ENCODE data around the gene PCDHAC1. TPM values are rescaled to one million over a fixed set of nuclear protein-coding genes. Genes with fewer than 3 reads are reported as not detected.

The PCDHAC1 gene
- total RNA-seq, 4 donors from 2014 or later = 1.7 to 5.4 (median 4.4) TPM

DNA sequence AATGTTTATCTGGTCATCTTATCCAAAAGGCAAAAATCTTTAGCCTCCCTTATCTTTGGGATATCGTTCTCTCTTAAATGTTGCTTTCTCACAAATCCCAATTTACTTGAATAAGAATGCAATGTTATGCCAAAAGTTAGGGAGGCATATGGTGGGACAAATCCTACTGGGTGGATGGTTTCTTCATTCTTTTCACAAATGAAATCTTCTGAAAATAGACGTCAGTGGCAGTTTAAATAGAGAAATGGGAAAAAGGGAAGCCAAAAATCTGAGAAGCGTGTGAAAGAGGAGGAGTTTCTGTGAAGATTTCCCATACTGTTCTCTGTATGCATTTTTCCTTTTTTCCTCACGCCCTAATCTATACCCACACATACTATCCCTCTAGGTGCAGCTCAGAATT is 2.5 kb upstream of the PCDHAC1 start:
- intact Hi-C loops (cut with DNase I) = no loop called here
- no peaks in the 10 kb centered on the region for H3K9me3 ChIP-seq
- no peak overlapping the region for H3K4me3 ChIP-seq
- H3K27ac ChIP-seq (replicated peaks in 1 of 4) = no peak overlapping the region
- peaks cover 9 to 30% (median 23%) of the 10 kb centered on the region in 4 donors for H3K4me1 ChIP-seq
- TF ChIP-seq POLR2A (IDR thresholded peaks at IDR 0.05; ENCODE audit: low read depth) (no peak), POLR2AphosphoS5 (IDR thresholded peaks at IDR 0.05) (no peak), EP300 (IDR thresholded peaks at IDR 0.05) (no peak)
- TF ChIP-seq, protein P1, sequence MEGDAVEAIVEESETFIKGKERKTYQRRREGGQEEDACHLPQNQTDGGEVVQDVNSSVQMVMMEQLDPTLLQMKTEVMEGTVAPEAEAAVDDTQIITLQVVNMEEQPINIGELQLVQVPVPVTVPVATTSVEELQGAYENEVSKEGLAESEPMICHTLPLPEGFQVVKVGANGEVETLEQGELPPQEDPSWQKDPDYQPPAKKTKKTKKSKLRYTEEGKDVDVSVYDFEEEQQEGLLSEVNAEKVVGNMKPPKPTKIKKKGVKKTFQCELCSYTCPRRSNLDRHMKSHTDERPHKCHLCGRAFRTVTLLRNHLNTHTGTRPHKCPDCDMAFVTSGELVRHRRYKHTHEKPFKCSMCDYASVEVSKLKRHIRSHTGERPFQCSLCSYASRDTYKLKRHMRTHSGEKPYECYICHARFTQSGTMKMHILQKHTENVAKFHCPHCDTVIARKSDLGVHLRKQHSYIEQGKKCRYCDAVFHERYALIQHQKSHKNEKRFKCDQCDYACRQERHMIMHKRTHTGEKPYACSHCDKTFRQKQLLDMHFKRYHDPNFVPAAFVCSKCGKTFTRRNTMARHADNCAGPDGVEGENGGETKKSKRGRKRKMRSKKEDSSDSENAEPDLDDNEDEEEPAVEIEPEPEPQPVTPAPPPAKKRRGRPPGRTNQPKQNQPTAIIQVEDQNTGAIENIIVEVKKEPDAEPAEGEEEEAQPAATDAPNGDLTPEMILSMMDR (IDR thresholded peaks at IDR 0.05) = no peak
- H3K36me3 ChIP-seq = no peaks in the 10 kb centered on the region
- 65% methylated on average over 4 of the region's 4 CpGs for WGBS
- peaks cover 0 to 23% (median 3%) of the 10 kb centered on the region in 4 donors for H3K27me3 ChIP-seq
- DNase-seq (ENCODE audit: extremely low spot score) = no peak

DNA sequence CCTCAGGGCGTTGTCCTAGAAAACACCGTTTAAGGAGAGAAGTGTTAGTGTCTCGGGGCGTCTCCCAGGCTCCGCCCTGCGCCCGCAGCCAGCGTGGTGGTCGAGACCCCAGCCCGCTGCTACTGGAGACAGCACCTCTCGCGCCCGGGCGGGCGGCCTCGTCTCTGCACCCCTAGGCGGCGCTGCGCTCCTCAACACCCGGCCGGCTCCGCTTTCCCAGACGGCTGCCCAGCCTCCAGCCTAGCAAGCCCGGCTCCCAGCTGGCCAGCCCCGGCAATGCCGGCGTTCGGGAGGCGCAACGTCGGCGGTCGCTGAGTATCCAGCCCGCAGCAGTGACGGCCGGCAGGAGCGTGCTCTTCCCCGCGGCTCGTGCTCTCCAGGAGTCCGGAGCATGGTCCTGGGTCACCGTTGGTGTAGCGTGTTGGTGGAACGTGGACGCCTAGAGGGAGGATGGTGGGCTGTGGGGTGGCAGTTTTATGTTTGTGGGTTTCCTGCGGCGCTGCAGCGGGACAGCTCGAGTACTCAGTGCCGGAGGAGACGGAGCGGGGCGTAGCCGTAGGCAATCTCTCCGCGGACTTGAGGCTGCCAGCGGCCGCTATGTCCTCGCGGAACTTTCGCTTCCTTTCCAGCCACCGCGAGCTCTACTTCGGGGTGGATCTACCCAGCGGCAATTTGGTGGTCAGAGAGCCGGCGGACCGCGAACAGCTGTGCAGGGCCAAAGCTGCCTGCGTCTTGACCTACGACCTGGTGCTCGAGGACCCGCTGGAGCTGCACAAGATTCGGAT is 536 bp downstream of the PCDHAC1 start:
- H3K27ac ChIP-seq (replicated peaks in 1 of 4) = peak overlapping the region; percentile 72 to 77 (median 74)

DNA sequence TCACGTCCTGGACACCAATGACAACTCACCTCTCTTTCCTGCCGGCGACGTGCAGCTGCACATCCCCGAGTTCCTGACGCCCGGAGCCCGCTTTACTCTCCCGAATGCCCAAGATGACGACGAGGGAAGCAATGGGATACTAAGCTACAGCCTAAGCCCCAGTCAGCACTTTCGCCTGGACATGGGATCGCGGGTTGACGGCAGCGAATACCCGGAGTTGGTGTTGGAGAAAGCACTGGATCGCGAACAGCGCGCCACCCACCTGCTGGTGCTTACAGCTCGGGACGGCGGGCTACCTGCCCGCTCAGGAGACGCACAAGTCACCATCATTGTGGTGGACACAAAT is 1.1 kb downstream of the PCDHAC1 start:
- 14% methylated on average over 15 of the region's 26 CpGs for WGBS
- intact Hi-C loops (cut with DNase I) = loop anchor here (5.0 kb wide), 2 partner anchors 35 to 45 kb away; partner anchors contain the start of gene PCDHA13
- Histone ChIP-seq H3K4me3 (peak overlapping the region; percentile 62 to 64 (median 63)), H3K27ac (replicated peaks in 1 of 4) (peak overlapping the region; percentile 72 to 77 (median 74)), H3K9me3 (no peaks in the 10 kb centered on the region), H3K36me3 (no peaks in the 10 kb centered on the region), H3K27me3 (peaks cover 0 to 29% (median 3%) of the 10 kb centered on the region in 4 donors), H3K4me1 (peaks cover 9 to 30% (median 23%) of the 10 kb centered on the region in 4 donors)
- TF ChIP-seq, protein P1 (IDR thresholded peaks at IDR 0.05) = no peak
- TF ChIP-seq EP300 (IDR thresholded peaks at IDR 0.05) (no peak), POLR2AphosphoS5 (IDR thresholded peaks at IDR 0.05) (no peak), POLR2A (IDR thresholded peaks at IDR 0.05; ENCODE audit: low read depth) (no peak)
- no peak for DNase-seq (ENCODE audit: extremely low spot score)

More for the DNA sequence above, 536 bp downstream of the PCDHAC1 start:
- Histone ChIP-seq H3K27me3 (peaks cover 0 to 29% (median 3%) of the 10 kb centered on the region in 4 donors), H3K4me3 (peak overlapping the region; percentile 62 to 64 (median 63)), H3K4me1 (peaks cover 9 to 30% (median 23%) of the 10 kb centered on the region in 4 donors), H3K36me3 (no peaks in the 10 kb centered on the region), H3K9me3 (no peaks in the 10 kb centered on the region)
- 1% methylated on average over 28 of the region's 74 CpGs for WGBS
- intact Hi-C loops (cut with DNase I) = loop anchor here (1.0 to 5.0 kb wide), 3 partner anchors 36 to 114 kb away; partner anchors contain the start of gene PCDHA13
- TF ChIP-seq, protein P1 (IDR thresholded peaks at IDR 0.05) = peak; percentile 73 to 96 (median 85)
- TF ChIP-seq POLR2A (IDR thresholded peaks at IDR 0.05; ENCODE audit: low read depth) (no peak), POLR2AphosphoS5 (IDR thresholded peaks at IDR 0.05) (peak; percentile 29 to 35)
- DNase-seq (ENCODE audit: extremely low spot score) = no peak

DNA sequence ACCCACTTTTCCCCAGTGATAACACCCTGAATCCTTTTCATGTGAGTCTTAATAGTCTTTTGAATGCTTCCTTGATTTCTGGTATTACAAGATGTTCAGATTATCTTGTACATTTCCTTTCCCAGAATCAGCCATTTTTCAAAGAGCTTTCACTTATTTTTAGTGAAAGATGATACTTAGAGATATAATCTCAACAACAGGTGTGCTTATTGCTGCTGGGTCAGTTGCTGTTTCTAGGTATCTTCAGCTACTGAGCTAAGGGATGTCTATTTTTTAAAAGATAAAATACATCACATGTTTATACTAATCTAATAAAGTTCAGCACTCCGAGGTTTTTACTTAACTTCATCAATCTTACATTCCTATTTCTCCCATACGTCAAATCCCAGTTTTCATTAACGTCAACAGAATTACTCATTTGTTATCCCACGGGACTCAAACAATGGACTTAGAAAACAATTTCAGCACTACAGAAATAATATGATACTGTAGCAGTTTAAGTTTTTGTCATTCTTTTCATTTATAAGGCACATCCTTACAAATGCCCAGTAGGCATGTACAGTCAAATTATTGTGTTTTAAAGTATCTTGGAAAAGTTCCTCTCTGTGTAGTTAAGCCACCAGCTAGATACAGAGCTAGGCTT is 9.0 kb downstream of the PCDHAC1 start:
- Histone ChIP-seq H3K27ac (replicated peaks in 1 of 4) (no peak overlapping the region), H3K9me3 (no peaks in the 10 kb centered on the region), H3K4me3 (no peak overlapping the region), H3K36me3 (no peaks in the 10 kb centered on the region), H3K27me3 (no peaks in the 10 kb centered on the region), H3K4me1 (peaks cover 0 to 7% (median 0%) of the 10 kb centered on the region in 4 donors)
- WGBS = 68% methylated on average over 4 of the region's 4 CpGs
- no peak for DNase-seq (ENCODE audit: extremely low spot score)
- TF ChIP-seq EP300 (IDR thresholded peaks at IDR 0.05) = no peak
- no peak for TF ChIP-seq POLR2AphosphoS5 (IDR thresholded peaks at IDR 0.05)
- intact Hi-C loops (cut with DNase I) = no loop called here

DNA sequence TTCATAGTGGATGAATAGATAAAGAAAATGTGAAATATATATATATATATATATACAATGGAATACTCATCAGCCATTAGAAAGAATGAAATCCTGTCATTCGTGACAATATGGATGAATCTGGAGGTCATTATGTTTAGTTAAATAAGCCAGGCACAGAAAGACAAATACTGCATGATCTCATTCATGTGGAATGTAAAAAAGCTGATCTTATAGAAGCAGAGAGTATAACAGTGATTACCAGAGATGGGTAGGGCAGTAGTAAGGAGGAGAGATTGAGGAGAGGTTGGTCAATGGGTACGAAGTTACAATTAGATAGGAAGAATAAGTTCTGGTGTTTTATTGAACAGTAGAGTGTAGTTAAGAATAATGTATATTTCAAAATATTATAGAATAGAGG is 20.5 kb downstream of the PCDHAC1 start:
- H3K36me3 ChIP-seq = no peaks in the 10 kb centered on the region
- 63% methylated on average over 2 of the region's 2 CpGs for WGBS
- no peak for DNase-seq (ENCODE audit: extremely low spot score)
- peaks cover 0 to 3% (median 0%) of the 10 kb centered on the region in 4 donors for H3K9me3 ChIP-seq
- H3K4me3 ChIP-seq = no peak overlapping the region
- H3K27me3 ChIP-seq = no peaks in the 10 kb centered on the region
- H3K27ac ChIP-seq (replicated peaks in 1 of 4) = no peak overlapping the region
- intact Hi-C loops (cut with DNase I) = no loop called here
- H3K4me1 ChIP-seq = no peaks in the 10 kb centered on the region
- TF ChIP-seq, protein P1 (IDR thresholded peaks at IDR 0.05) = no peak
- TF ChIP-seq EP300 (IDR thresholded peaks at IDR 0.05) (no peak), POLR2AphosphoS5 (IDR thresholded peaks at IDR 0.05) (no peak), POLR2A (IDR thresholded peaks at IDR 0.05; ENCODE audit: low read depth) (no peak)
